HepG2 (cell line): ENCODE measurements around the gene PALM3. TPM values are rescaled to one million over a fixed set of nuclear protein-coding genes. Genes with fewer than 3 reads are reported as not detected.

Source experiments
- ATAC-seq: fragments of 200-7000 bp; cut with Tn5 transposase; 3 replicates; pipeline ENCODE4 v1.9.1; 2020; ENCODE audit warnings: mild to moderate bottlenecking, moderate library complexity
- BruUV-seq: library from RNA; stranded (reverse); fragments of 400-500 nt; replicated peaks from 2 replicates; lab custom pipeline; 2021; lab: Mats Ljungman, UMichigan
- CTCF ChIA-PET: fragments of 300-600 bp; formaldehyde crosslinking; extraction: SDS; loops from one replicate; lab custom pipeline; 2021; ENCODE audit warnings: low total read pairs, inconsistent platforms, low intra/inter-chr PET ratio; lab: Yijun Ruan, JAX
- POLR2A ChIA-PET: fragments of 350-600 bp; sonication (Branson Sonifier 250); formaldehyde crosslinking; loops from one replicate; lab custom pipeline; 2020; ENCODE audit warnings: antibody characterized with exemption, inconsistent platforms; lab: Yijun Ruan, JAX
- DNase-seq: peaks from one replicate; pipeline ENCODE4 v3.0.0-alpha.2; 2015; ENCODE audit warnings: low spot score
- FAIRE-seq: peaks from 3 replicates; lab custom pipeline; 2011; peaks lifted over from hg19 to GRCh38; lab: Jason Lieb, UNC
- H2AFZ ChIP-seq: one replicate; pipeline ENCODE4 v1.6.1; 2011; ENCODE audit warnings: low read length, inconsistent platforms
- H3K27ac ChIP-seq: fragments of 300-600 bp; 3 replicates; pipeline ENCODE4 v1.8.0; 2011; ENCODE audit warnings: mixed run types, mild to moderate bottlenecking, mixed read lengths, low read length, inconsistent platforms; ENCODE audit not compliant: insufficient read depth; ENCODE audit errors: extremely low read length
- H3K27me3 ChIP-seq, 2 experiments: fragments of 200-600 bp in 1 of 2; 2 replicates in 1 of 2; 3 replicates in 1 of 2; pipeline versions ENCODE4 v1.6.0 to v1.8.0; 2011; ENCODE audit warnings: low read length in 2 of 2, mild to moderate bottlenecking in 2 of 2, moderate library complexity in 2 of 2, inconsistent platforms in 1 of 2; ENCODE audit not compliant: insufficient read depth in 2 of 2, control insufficient read depth in 1 of 2
- H3K36me3 ChIP-seq, 2 experiments: fragments of 200-600 bp in 1 of 2; replicated peaks in 1 of 2; 2 replicates in 1 of 2; 3 replicates in 1 of 2; pipeline versions ENCODE4 v1.5.1 to v1.8.0; 2011; ENCODE audit warnings: low read length in 2 of 2, inconsistent platforms in 1 of 2; ENCODE audit not compliant: insufficient read depth in 2 of 2, control insufficient read depth in 1 of 2
- H3K4me1 ChIP-seq: 2 replicates; pipeline ENCODE4 v1.5.1; 2012; ENCODE audit warnings: low read length, inconsistent platforms; ENCODE audit not compliant: insufficient read depth
- H3K4me2 ChIP-seq: 2 replicates; pipeline ENCODE4 v1.6.0; 2011; ENCODE audit warnings: low read depth, low read length, inconsistent platforms
- H3K4me3 ChIP-seq, 3 experiments: fragments of 200-600 bp in 1 of 3; sonication (generic), shearing (Covaris generic) in 1 of 3; replicated peaks in 1 of 3; 2 replicates each; pipeline ENCODE4 v1.5.1; 2011 to 2016; ENCODE audit warnings: low read length in 3 of 3, inconsistent platforms in 2 of 3, low read depth in 2 of 3, mild to moderate bottlenecking in 2 of 3, control low read depth in 1 of 3, mixed read lengths in 1 of 3; ENCODE audit not compliant: insufficient read depth in 1 of 3
- H3K79me2 ChIP-seq: one replicate; pipeline ENCODE4 v1.6.1; 2011; ENCODE audit warnings: low read length, inconsistent platforms; ENCODE audit not compliant: insufficient read depth
- H3K9ac ChIP-seq: 2 replicates; pipeline ENCODE4 v1.6.0; 2011; ENCODE audit warnings: mild to moderate bottlenecking, low read depth, low read length, inconsistent platforms; ENCODE audit not compliant: insufficient read depth
- H3K9me3 ChIP-seq: 2 replicates; pipeline ENCODE4 v1.5.1; 2012; ENCODE audit warnings: mild to moderate bottlenecking, low read length
- H4K20me1 ChIP-seq: 2 replicates; pipeline ENCODE4 v1.6.0; 2011; ENCODE audit warnings: inconsistent platforms, mild to moderate bottlenecking, low read length, moderate library complexity; ENCODE audit not compliant: insufficient read depth
- FOXA3 ChIP-seq: IDR thresholded peaks from 2 replicates; pipeline ENCODE4 v1.6.1; 2016; ENCODE audit warnings: missing genetic modification reagents, missing compliant biosample characterization
- ZFP90 ChIP-seq: sonication (generic); formaldehyde crosslinking; IDR thresholded peaks from 2 replicates; pipeline ENCODE4 v1.8.0; 2022; ENCODE audit warnings: missing genetic modification reagents, mild to moderate bottlenecking, inconsistent platforms, borderline replicate concordance
- ZNF225 ChIP-seq: sonication (generic); formaldehyde crosslinking; IDR thresholded peaks from 2 replicates; pipeline ENCODE4 v1.4.0; 2020; ENCODE audit warnings: mild to moderate bottlenecking, missing genetic modification reagents
- WGBS: methylation state at CpG from one replicate; pipeline ENCODE4 v1.1.6; 2017; ENCODE audit warnings: low lambda C conversion rate; 5-methylcytosine and 5-hydroxymethylcytosine counted together
- in situ Hi-C: cut with HindIII; loops from 2 replicates; pipeline ENCODE4 v1.10.0; 2017; ENCODE audit warnings: low pct_unique_long_range_greater_than_20kb; ENCODE audit not compliant: extremely low pct_ligation_motif_present
- intact Hi-C: fragments of 100-400 bp; cut with micrococcal nuclease; formaldehyde crosslinking; loops from one replicate; pipeline ENCODE4 v1.10.0; 2022; ENCODE audit not compliant: unreplicated experiment
- polyA plus RNA-seq, 8 experiments: library from polyadenylated mRNA; depleted of rRNA in 3 of 8; stranded (reverse) in 7 of 8; unstranded in 1 of 8; fragments of >200 nt; fragmentation: Illumina TruSeq in 4 of 8; extraction: Trizol in 4 of 8; gene quantifications; 2 replicates each; pipeline versions ENCODE4 v1.2.1 to v1.2.3, GENCODE V29; 2011 to 2016; ENCODE audit warnings: low read depth in 4 of 8, missing spikeins in 1 of 8, mixed read lengths in 1 of 8; ENCODE audit not compliant: insufficient read depth in 1 of 8
- total RNA-seq, 5 experiments: library from RNA; depleted of rRNA; stranded (reverse); fragments of >200 nt; fragmentation: Illumina TruSeq; extraction: Trizol; gene quantifications; 2 replicates each; pipeline ENCODE4 v1.2.3, GENCODE V29; 2016; ENCODE audit warnings: low read depth in 1 of 5
- TF ChIP-seq, protein P1 (sequence below): sonication (generic); formaldehyde crosslinking; IDR thresholded peaks from 2 replicates; pipeline ENCODE4 v1.5.0; 2020; ENCODE audit warnings: mild to moderate bottlenecking, missing genetic modification reagents

PALM3 gene
- total and polyA plus RNA-seq, 2 of the 13 experiments (the other 11 are each of a cell fraction or from before 2014, with no cell fraction given) = 0.79 to 2.4 TPM

DNA sequence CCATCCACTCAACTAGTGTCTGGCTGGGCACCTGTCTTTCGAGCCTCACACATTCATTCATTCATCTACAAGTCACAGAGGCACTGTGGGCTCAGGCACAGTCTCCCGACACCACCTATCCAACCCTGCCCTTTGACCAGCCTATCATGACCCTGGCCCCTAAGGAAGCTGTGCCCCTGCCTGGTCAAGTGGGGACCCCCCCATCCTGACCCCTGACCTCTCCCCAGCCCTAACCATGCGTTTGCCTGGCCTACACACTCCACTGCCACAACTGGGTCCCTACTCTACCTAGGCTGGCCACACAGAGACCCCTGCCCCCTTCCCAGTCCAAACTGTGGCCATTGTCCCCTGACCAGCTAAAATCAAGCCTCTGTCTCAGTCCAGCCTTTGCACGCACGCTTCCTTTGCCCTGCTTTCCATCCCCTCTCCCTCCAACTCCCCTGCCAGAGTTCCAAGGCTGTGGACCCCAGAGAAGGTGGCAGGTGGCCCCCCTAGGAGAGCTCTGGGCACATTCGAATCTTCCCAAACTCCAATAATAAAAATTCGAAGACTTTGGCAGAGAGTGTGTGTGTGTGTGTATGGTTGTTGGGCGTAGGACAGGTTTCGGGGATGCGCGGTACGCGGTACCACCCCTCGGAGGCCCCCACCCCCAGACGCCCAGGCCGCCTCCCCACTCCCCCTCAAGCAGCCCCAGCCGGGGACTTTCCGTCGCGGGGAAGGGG lies 30.7 kb downstream of the PALM3 start (continued):
- no peak for TF ChIP-seq FOXA3 (CRISPR knock-in tag)
- 0 out of 2 replicates have a peak, but pooled peaks have one; percentile 22 for TF ChIP-seq ZNF225

DNA sequence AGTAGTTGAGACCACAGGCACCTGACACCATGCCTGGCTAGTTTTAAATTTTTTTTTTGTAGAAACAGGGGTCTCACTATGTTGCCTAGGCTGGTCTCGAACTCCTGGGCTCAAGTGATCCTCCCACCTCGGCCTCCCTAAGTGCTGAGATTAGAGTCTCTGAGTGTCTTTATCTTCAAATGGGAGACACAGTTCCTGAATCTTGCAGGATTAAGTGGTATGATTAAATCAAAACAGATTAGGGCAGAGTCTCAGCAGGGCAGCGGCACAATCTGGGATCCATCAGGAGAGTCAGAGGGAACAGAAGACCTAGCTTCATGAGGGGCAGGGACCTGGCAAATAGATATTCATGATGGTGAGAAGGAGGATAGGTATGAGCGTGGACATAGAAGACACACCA lies 33.0 kb downstream of the PALM3 start:
- POLR2A ChIA-PET = no interaction called here
- no peak overlapping the region for H3K4me3 ChIP-seq
- BruUV-seq = no TSS peak
- H3K27ac ChIP-seq = no peak overlapping the region
- H2AFZ ChIP-seq = no peak overlapping the region
- intact Hi-C loops (no loop called here), in situ Hi-C loops (no loop called here)
- H3K9ac ChIP-seq = no peak overlapping the region
- H4K20me1 ChIP-seq = no peaks in the 10 kb centered on the region
- CTCF ChIA-PET = no interaction called here
- H3K36me3 ChIP-seq = no peaks in the 10 kb centered on the region
- DNase-seq = no peak
- no peaks in the 10 kb centered on the region for H3K79me2 ChIP-seq
- no peaks in the 10 kb centered on the region for H3K9me3 ChIP-seq
- TF ChIP-seq, protein P1, sequence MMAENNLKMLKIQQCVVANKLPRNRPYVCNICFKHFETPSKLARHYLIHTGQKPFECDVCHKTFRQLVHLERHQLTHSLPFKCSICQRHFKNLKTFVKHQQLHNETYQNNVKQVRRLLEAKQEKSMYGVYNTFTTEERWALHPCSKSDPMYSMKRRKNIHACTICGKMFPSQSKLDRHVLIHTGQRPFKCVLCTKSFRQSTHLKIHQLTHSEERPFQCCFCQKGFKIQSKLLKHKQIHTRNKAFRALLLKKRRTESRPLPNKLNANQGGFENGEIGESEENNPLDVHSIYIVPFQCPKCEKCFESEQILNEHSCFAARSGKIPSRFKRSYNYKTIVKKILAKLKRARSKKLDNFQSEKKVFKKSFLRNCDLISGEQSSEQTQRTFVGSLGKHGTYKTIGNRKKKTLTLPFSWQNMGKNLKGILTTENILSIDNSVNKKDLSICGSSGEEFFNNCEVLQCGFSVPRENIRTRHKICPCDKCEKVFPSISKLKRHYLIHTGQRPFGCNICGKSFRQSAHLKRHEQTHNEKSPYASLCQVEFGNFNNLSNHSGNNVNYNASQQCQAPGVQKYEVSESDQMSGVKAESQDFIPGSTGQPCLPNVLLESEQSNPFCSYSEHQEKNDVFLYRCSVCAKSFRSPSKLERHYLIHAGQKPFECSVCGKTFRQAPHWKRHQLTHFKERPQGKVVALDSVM = 0 out of 2 replicates have a peak, but pooled peaks have one; percentile 14
- TF ChIP-seq ZFP90 (CRISPR knock-in tag) = no peak
- H3K4me1 ChIP-seq = peaks cover 31% of the 10 kb centered on the region
- no peak overlapping the region for H3K4me2 ChIP-seq
- no peak for FAIRE-seq
- WGBS = 82% methylated on average over 4 of the region's 4 CpGs
- no peak for ATAC-seq
- peaks cover 0 to 19% of the 10 kb centered on the region in 2 experiments; a peak in 4 of 5 replicates for H3K27me3 ChIP-seq
